ENCODE results near the gene WNT10A.
A peak's percentile ranks its signal among the peaks of the same experiment; 100 is the strongest.
"Not testable (repeated sequence)": the region's sequence is repeated elsewhere in the genome, so short reads cannot be mapped to it uniquely, and the experiment has no call there.

Gene WNT10A

DNA sequence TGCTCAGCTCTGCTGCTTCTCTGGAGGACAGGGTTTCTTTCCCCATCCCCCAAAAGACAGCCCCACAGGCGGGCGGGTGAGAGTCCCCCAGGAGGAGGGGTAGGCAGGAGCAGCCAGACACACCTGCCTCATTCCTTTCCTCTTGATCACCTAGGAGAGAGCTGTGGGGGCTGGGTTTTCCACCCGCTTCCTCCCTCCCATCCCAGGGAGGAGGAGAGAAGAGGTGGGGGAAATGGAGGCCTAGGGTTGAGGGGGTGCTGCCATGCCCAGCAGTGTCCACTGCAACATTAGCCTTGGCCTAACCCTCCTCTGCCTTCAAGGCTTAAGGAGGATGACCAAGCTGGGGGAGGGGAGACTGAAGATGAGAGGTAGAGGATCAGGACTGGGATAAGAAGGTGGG is 14.7 kb downstream of the WNT10A start:
- no peak for DNase-seq

DNA sequence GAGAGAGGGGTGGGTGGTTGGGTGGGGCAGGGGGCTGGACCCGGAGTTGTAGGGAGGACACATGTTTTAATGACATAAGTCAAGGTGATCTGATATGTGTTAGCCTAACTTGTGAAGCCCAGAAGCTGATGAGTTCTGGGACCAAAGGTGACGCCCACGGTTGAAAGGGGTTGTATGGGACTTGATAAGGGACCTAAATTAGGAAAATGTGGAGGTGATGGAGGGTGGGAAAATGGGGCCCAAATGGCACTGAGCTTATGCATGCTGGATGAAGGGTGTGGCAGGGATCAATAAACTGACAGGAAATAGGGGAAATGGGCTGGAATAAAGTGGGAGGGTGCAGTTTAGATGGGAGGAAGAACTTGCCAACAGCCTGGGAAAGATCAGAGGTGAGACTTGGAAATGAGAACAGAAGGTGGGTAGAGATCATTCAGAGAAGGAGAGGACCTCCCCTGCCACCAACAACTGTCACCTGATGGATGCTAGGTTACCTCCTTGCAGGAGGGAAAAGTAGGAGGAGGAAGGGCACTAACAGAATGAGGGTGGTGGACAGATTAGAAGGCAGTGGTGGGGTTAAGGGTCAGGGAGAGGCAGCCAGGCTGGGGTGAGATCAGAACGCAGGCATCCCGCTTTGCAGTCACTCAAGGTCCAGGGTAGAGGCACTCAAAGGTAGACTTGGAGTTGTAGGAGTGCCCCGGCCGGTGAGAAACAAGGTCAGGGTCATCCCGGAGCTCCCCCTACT is 15.3 kb downstream of the WNT10A start:
- DNase-seq = no peak

DNA sequence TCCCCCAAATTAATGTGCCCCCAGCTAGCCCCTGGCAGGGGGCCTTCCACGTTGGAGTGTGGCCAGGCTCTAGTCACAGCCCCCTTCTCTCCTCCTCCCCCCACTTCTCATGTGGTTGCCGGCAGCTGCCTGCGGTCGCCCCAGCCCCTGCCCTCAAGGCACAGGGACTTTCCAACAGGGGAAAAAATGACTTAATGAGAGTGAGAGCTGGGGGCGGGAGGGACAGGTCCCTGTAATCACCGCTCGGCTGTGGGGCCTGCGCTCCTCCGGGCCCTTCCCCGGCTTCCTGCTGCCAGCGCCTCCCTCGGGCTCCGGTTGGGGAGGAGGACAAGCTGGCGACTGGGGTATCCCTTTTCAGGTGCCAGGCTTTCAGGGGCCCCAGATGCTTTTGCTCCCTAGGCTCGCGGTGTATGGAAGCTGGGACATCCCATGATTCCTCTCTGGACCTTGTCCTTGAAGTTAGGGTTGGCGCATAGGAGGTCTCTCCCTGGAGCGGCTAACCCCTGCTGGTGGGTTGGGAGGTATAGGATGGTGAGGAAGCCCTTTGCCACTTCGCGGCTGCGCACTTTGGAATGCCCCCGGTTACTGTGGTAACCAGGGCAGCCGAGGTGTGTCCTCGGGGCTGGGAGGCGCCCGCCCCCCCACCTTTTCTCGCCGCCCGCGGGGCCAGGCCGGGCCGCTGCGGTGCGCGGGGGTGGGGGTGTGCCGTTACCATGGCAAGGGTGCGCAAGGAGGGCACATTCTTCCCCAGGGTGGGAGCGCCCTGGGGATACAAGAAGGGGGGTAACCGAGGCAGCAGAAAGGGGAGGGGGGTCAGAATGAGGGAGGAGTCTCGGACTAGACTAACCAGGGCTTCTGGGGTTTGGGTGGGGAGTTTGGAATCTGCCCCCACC is 16.1 kb downstream of the WNT10A start:
- DNase-seq = peak; percentile 80

DNA sequence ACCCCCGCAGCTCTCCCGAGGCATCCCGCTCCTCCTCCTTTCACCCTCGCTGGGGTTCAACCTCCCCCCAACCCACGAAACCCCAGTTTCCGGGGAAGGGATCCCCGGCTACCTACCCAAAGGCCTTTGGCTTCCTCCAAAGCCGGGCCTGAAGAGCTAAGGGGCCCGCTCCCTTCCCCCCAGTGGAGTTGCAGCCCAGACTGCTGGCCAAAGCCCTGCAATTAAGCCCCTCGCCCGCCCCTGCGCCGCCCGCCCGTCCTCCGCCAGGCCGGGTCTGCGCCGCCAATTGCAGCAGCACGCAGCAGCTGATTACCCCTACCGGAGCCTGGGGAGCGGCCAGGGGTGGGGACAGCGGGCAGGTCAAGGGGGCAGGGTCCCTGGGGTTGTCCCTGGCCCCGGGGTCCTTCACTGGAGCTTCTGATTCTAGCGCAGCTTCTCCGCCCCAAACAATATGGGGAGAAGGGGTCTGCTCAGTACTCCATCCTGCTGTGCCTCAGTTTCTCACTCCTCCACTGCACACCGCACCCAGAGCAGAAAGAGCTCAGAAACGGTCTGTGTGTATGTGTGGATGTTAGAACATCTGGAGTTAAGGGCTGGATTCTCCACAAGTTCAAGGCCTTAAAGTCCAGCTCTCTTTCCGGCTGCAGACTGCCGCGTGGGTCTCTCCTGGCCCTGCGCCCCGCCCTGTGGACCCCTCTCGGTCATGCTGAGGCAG is 16.9 kb downstream of the WNT10A start:
- peak; percentile 44 for DNase-seq

DNA sequence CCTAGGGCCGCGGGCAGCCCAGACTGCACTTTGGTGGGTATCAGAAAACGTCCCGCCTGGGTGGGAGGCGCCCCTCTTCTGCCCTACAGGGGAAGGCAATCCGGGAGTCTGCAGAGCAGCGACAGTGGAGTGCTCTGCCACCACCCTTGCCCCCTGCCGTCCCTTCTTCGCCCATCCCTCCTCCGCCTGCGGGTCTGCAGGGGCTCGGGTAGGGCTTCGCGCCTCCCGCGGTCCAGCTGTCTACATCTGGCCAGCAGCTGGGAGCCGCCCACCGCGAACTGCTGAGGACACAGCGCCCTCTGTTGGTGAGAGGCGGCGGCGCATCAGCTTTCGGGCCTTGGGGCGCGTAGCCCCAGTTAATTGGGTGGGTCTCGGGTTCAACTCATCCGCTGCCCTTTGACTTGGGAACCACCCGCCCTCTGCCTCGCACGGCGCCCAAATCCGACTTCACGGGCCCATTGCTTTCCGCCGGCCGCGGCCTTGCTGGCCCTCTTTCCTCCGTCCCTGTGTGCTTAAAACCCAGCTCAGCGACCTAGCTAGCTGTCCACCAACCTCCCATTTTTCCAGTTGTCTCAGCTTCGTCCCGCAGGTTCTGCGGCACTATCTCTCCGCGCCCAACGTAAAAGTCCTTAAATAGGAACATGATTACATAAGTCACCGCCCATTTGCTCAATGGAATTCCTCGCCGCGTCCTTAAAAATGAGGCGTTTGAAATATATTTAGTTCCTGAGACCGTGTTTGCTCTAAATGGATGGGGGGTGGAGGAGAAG is 17.6 kb downstream of the WNT10A start:
- DNase-seq = peak; percentile 85

DNA sequence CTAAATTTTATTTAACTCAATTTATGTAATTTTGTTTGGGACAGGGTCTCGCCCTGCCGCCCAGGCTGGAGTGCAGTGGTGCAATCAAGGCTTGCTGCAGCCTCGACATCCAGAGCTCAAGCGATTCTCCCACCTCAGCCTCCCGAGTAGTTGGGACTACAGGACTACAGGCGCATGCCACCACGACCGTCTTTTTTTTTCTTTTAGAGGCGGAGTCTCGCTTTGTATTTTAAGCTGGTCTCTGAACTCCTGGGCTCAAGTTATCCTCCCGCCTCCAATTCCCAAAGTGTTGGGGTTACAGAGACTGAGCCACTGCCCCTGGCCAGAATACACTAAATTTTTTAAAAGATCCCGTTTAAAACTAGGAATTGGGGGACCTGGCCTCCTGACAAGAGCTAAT is 18.5 kb downstream of the WNT10A start:
- no peak for DNase-seq

DNA sequence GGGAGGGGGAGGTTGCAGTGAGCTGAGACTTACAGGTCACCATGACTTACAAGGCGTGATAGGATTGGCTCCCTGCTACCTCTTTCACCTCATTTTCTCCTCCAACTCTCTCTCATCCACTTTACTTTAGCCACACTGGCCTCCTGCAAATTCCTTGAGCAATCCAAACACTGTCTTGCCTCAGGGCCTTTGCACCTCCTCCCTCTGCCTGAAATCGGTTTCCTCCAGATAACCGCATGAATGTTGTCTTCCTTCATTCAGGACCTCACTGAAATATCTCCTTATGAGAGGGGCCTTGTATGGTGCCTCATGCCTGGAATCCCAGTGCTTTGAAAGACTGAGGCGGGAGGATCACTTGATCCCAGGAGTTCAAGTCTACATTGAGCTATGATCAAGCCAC is 21.8 kb downstream of the WNT10A start:
- no peak for DNase-seq

DNA sequence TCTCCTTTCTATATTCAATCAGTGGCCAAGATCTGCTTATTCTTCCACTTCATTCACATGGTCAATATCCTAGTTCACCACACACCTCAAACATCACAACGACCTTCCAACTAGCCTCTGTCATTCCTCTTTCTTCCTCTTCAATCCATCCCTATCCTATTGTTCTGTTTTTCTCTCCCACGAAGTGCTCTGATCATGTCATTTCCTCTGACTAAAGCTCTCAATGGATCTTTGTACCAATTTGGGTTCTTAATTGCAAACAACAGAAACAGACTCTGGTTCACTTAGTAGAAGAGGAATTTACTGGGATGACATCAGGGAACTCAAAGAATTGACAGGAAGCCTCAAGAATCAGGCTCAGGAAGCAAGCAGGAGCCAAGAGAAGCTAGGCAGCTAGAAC is 23.5 kb downstream of the WNT10A start:
- DNase-seq = no peak

DNA sequence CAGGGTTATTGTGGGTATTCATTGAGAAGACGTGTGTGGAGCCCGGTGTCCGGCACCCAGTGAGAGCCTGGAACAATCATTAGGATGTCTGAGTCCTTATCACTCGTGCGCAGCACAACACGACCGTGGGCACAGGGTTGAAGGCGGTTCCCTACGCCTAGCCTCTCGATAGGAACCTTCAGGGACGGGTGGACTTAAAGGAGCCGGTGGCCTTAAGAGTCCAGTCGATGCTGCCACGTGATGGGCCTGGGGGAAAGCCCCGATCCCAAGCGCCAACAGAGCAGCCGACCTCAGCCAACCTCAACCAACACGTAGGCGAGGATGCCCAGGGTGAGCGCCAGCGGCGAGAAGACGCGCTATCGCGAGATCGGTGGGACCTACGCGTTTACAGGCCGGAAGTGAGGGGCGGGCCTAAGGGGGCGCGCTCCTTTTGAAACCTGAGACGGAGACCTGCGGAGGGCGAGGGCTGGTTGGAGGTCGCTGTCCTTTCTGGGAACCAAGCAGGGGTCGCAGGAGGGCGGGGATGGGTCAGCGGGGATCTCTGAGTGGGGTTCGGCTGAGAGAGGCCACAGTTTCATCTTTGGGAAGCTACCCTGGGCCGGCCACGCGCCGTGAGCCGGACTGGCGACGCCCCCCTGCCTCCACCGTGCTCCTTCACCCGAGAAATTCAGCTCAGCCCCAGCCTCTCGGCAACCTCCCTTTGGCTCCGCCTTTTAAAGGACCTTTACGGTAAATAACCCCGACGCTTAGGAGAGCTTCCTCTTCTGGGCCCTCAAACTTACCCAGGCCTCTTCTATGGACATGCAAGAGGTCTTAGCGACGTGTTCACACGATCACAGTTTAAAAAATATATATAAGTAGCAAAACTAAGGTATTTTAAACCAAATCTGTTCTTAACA is 28.3 kb downstream of the WNT10A start:
- peak; percentile 90 for DNase-seq

DNA sequence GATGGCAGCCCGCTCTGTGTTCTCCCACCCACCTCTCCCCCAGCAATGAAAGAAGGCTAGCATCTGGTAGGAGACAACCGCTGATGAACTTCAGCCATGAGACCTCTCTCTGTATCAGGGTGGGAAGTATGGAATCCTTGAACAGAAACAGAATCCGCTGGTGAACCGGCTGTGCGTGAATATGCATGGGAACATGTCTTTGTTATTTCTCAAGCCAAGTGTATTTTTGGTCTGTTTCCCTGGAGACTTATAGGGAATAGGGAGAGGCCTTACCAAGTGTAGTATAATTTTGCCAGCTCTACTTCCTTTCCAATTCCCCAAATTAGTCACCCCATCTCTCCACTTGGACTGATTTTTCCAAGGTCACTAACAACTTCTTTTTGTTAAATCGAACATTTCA is 30.1 kb downstream of the WNT10A start:
- no peak for DNase-seq

DNA sequence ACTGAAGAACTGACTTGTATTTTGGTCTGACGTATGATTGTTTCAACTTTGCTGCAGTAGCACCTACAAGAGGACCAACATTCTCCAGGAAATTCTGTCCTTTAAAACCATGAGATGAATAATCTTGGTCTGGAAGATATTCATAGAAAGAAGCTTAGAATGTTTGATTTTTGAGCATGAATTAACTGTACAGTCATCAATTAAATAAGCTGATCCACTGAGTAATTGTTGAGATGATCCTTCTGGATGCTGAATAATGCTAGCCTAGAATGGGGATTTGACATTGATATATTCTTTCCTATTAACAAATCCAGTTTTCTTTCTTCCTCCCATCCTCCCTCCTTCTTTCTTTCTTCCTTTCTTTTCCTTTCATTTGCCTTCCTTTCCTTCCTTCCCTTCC is 39.9 kb downstream of the WNT10A start:
- DNase-seq = no peak

DNA sequence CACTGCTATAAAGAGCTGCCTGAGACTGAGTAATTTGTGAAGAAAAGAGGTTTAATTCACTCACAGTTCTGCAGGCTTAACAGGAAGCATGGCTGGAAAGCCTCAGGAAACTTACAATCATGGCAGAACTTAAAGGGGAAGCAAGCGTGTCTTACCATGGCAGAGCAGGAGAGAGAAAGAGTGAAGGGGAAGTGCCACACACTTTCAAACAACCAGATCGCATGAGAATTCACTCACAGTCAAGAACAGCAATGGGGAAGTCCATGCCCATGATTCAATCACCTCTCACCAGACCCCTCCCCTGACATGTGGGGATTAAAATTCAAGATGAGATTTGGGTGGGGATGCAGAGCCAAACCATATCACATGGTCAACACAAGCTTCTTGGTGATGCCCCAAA is 44.1 kb downstream of the WNT10A start:
- no peak for DNase-seq

DNA sequence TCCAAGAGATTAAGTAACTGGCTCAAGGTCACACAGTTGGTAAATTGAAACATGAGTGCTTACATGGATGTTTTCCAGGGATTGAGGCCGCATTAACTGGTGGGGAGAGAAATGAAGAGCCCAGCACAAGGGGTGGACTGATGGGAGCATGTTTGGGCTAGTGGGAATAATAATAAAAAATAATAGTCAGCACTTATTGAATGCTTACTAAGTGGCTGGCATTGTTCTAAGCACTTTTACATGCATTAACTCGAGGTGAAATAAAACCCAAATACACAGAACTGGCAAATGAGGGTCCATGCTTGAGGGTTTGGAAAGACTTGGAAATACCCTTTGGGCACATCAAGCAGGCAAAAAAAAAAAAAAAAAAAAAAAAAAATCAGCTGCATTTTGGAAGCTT is 44.8 kb downstream of the WNT10A start:
- DNase-seq = no peak

DNA sequence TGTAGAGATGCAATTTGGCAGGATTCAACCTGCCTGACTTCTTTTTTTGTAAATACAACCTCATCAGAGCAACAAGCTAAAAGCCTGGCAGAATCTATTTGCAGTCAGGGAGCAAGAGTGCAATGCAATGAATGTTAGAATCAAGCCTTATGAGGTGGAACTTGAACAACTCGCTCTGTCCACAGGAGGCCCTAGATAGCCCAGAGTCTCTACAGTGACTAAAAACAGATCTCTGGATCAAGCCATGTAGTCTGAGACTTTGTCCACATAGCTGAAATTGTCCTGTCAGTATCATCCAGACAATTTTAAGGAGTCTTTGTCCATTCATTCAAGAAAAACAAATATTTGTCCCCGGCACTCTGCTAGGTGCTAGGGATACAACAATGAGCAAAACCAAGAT is 46.8 kb downstream of the WNT10A start:
- DNase-seq = no peak

DNA sequence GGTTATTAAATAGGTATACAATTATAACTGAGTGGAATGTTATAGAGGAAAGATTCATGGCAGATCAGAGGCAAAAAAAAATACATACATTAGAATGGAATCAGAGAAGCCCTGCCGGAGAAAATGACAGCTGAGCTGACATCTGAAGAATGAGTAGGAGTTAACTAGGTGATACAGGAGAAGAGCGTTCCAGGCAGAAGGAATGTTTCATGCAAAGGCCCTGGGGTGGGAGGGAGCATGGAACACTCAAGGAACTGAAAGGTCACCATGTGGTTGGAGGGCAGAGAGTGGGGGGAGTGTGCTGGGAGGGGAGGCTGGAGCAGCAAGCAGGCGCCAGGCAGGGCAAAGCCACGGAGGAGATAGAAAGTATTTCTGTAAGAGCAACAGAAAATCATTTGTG is 47.2 kb downstream of the WNT10A start:
- DNase-seq = no peak

DNA sequence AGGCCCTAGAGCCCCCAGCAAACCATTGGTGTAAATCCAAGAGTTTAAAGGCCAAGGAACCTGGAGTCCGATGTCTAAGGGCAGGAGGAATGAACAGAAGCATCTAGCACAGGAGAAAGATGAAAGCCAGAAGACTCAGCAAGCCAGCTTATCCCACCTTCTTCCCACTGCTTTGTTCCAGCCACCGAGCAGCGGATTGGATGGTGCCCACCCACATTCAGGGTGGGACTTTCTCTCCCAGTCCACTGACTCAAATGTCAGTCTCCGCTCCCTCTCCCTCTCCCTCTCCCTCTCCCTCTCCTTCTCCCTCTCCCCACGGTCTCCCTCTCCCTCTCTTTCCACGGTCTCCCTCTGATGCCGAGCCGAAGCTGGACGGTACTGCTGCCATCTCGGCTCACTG is 49.8 kb downstream of the WNT10A start:
- DNase-seq = not testable (repeated sequence)

DNA sequence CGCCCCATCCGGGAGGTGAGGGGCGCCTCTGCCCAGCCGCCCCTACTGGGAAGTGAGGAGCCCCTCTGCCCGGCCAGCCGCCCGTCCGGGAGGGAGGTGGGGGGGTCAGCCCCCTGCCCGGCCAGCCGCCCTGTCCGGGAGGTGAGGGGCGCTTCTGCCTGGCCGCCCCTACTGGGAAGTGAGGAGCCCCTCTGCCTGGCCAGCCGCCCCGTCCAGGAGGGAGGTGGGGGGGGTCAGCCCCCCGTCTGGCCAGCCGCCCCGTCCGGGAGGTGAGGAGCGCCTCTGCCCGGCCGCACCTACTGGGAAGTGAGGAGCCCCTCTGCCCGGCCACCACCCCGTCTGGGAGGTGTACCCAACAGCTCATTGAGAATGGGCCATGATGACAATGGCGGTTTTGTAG is 51.1 kb downstream of the WNT10A start:
- DNase-seq = not testable (repeated sequence)
